Measurements from ENCODE around the gene PRKAG2. TPM values are rescaled to one million over a fixed set of nuclear protein-coding genes. Genes with fewer than 3 reads are reported as not detected.

The PRKAG2 gene
- total RNA-seq, 1 experiment from 2014 or later = 23.9 TPM

GRCh38 chr7:151776446-151776845, 100.5 kb downstream of the PRKAG2 start:
- no peaks in the 10 kb centered on the region for H3F3A ChIP-seq (ENCODE audit: low read length, unreplicated experiment)
- H3K4me2 ChIP-seq (ENCODE audit: low read length) = no peak overlapping the region
- ChIA-PET POLR2A (ENCODE audit: unreplicated experiment) (no interaction called here), CTCF (no interaction called here)
- H4K20me1 ChIP-seq (ENCODE audit: low read length) = no peaks in the 10 kb centered on the region
- H3K9me3 ChIP-seq (ENCODE audit: low read length) = no peaks in the 10 kb centered on the region
- no peaks in the 10 kb centered on the region for H3K4me1 ChIP-seq (ENCODE audit: insufficient read depth, low read length)
- H3K9ac ChIP-seq (ENCODE audit: low read length) = no peak overlapping the region
- H3K27me3 ChIP-seq (ENCODE audit: low read length) = no peaks in the 10 kb centered on the region
- intact Hi-C loops (cut with micrococcal nuclease) = no loop called here
- no peak overlapping the region for H2AFZ ChIP-seq (ENCODE audit: low read length)
- TF ChIP-seq EZH2 (IDR thresholded peaks at IDR 0.05; ENCODE audit: low read length, unreplicated experiment) (no peak), CTCF (conservative IDR thresholded peaks at IDR 0.05; ENCODE audit: low read depth, low read length) (no peak), EZH2phosphoT487 (IDR thresholded peaks at IDR 0.05; ENCODE audit: borderline replicate concordance, low read length) (no peak)
- H3K27ac ChIP-seq (ENCODE audit: low read length) = no peak overlapping the region
- no peaks in the 10 kb centered on the region for H3K79me2 ChIP-seq (ENCODE audit: low read length)
- no peaks in the 10 kb centered on the region for H3K36me3 ChIP-seq (ENCODE audit: low read depth, low read length)
- no peak overlapping the region for H3K4me3 ChIP-seq (ENCODE audit: low read length)
- H3K9me2 ChIP-seq (replicated peaks; ENCODE audit: low read length) = no peaks in the 10 kb centered on the region
- ATAC-seq (no peak), DNase-seq (no peak)
- no TSS peak for BruUV-seq (replicated peaks)

GRCh38 chr7:151775547-151776443, 101.1 kb downstream of the PRKAG2 start:
- ChIA-PET CTCF (no interaction called here), POLR2A (ENCODE audit: unreplicated experiment) (no interaction called here)

More at GRCh38 chr7:151775547-151776443, 101.1 kb downstream of the PRKAG2 start:
- Histone ChIP-seq H3K27ac (ENCODE audit: low read length) (no peak overlapping the region), H3K79me2 (ENCODE audit: low read length) (no peaks in the 10 kb centered on the region), H3K27me3 (ENCODE audit: low read length) (no peaks in the 10 kb centered on the region), H3K4me3 (ENCODE audit: low read length) (no peak overlapping the region), H3K4me1 (ENCODE audit: insufficient read depth, low read length) (no peaks in the 10 kb centered on the region), H4K20me1 (ENCODE audit: low read length) (no peaks in the 10 kb centered on the region), H3K9me2 (replicated peaks; ENCODE audit: low read length) (no peaks in the 10 kb centered on the region), H3F3A (ENCODE audit: low read length, unreplicated experiment) (no peaks in the 10 kb centered on the region), H2AFZ (ENCODE audit: low read length) (no peak overlapping the region), H3K9me3 (ENCODE audit: low read length) (no peaks in the 10 kb centered on the region), H3K9ac (ENCODE audit: low read length) (no peak overlapping the region), H3K36me3 (ENCODE audit: low read depth, low read length) (no peaks in the 10 kb centered on the region), H3K4me2 (ENCODE audit: low read length) (no peak overlapping the region)
- DNase-seq = no peak
- TF ChIP-seq CTCF (conservative IDR thresholded peaks at IDR 0.05; ENCODE audit: low read depth, low read length) (no peak), EZH2 (IDR thresholded peaks at IDR 0.05; ENCODE audit: low read length, unreplicated experiment) (no peak), EZH2phosphoT487 (IDR thresholded peaks at IDR 0.05; ENCODE audit: borderline replicate concordance, low read length) (no peak)
- no peak for ATAC-seq
- BruUV-seq (replicated peaks) = no TSS peak
- intact Hi-C loops (cut with micrococcal nuclease) = no loop called here

Measured in PC-3 (cell line).